Endothelial cell of umbilical vein (primary cell): ENCODE measurements around the gene APBB1. TPM values are rescaled to one million over a fixed set of nuclear protein-coding genes. Genes with fewer than 3 reads are reported as not detected.

Experiments used
- BruUV-seq: library from RNA; stranded (reverse); fragments of 400-500 nt; replicated peaks from 2 replicates; lab custom pipeline; 2021; lab: Mats Ljungman, UMichigan
- CTCF ChIA-PET: fragments of 300-600, 350-600 bp; sonication (Branson Sonifier 250); formaldehyde crosslinking; loops from one replicate; lab custom pipeline; 2021; ENCODE audit warnings: antibody characterized with exemption, inconsistent platforms; lab: Charles Lee
- POLR2A ChIA-PET: fragments of 300-600, 350-600 bp; sonication (Branson Sonifier 250); formaldehyde crosslinking; loops from one replicate; lab custom pipeline; 2021; ENCODE audit warnings: antibody characterized with exemption, inconsistent platforms; lab: Charles Lee
- DNase-seq: peaks from one replicate; pipeline ENCODE4 v3.0.0-alpha.2; 2011; ENCODE audit warnings: low read depth, low spot score
- FAIRE-seq: peaks from 2 replicates; lab custom pipeline; 2011; peaks lifted over from hg19 to GRCh38; lab: Jason Lieb, UNC
- H2AFZ ChIP-seq: 2 replicates; pipeline ENCODE4 v1.6.0; 2012; ENCODE audit warnings: low read depth, low read length, control low read depth, inconsistent platforms
- H3K27ac ChIP-seq: 2 replicates; pipeline ENCODE4 v1.5.1; 2011; ENCODE audit warnings: low read depth, mild to moderate bottlenecking, control low read depth, low read length, moderate library complexity; ENCODE audit not compliant: insufficient read depth
- H3K27me3 ChIP-seq, 2 experiments: 2 replicates each; pipeline versions ENCODE4 v1.6.0 to v1.6.1; 2011; ENCODE audit warnings: low read length in 2 of 2, mixed read lengths in 1 of 2; ENCODE audit not compliant: control insufficient read depth in 2 of 2, insufficient read depth in 2 of 2
- H3K36me3 ChIP-seq, 2 experiments: 2 replicates in 1 of 2; 3 replicates in 1 of 2; pipeline ENCODE4 v1.5.1; 2011; ENCODE audit warnings: low read length in 2 of 2, mild to moderate bottlenecking in 1 of 2, moderate library complexity in 1 of 2; ENCODE audit not compliant: control insufficient read depth in 2 of 2, insufficient read depth in 2 of 2; ENCODE audit errors: extremely low read depth in 1 of 2
- H3K4me1 ChIP-seq: 3 replicates; pipeline ENCODE4 v1.5.1; 2011; ENCODE audit warnings: mild to moderate bottlenecking, low read length; ENCODE audit not compliant: control insufficient read depth, insufficient read depth; ENCODE audit errors: extremely low read depth
- H3K4me2 ChIP-seq: 2 replicates; pipeline ENCODE4 v1.6.1; 2011; ENCODE audit warnings: low read length, control low read depth, mixed read lengths; ENCODE audit not compliant: insufficient read depth
- H3K4me3 ChIP-seq, 3 experiments: fragments of 200-600 bp in 1 of 3; sonication (generic), shearing (Covaris generic) in 1 of 3; replicated peaks in 1 of 3; 2 replicates each; pipeline ENCODE4 v1.5.1; 2011 to 2016; ENCODE audit warnings: control low read depth in 3 of 3, low read length in 3 of 3, mild to moderate bottlenecking in 2 of 3, inconsistent platforms in 1 of 3, low read depth in 1 of 3, moderate library complexity in 1 of 3; ENCODE audit not compliant: insufficient read depth in 1 of 3
- H3K79me2 ChIP-seq: 2 replicates; pipeline ENCODE4 v1.6.0; 2012; ENCODE audit warnings: low read length, inconsistent platforms; ENCODE audit not compliant: control insufficient read depth, insufficient read depth
- H3K9ac ChIP-seq: replicated peaks from 2 replicates; pipeline ENCODE3; 2011; ENCODE audit warnings: low read length, control low read depth; ENCODE audit not compliant: insufficient read depth; ENCODE audit errors: extremely low read depth
- H3K9me1 ChIP-seq: replicated peaks from 3 replicates; pipeline ENCODE4 v1.6.0; 2011; ENCODE audit warnings: mild to moderate bottlenecking, low read length; ENCODE audit not compliant: control insufficient read depth, insufficient read depth; ENCODE audit errors: extremely low read depth
- H3K9me3 ChIP-seq: replicated peaks from 2 replicates; pipeline ENCODE4 v1.5.1; 2012; ENCODE audit warnings: low read length, inconsistent platforms; ENCODE audit not compliant: control insufficient read depth, insufficient read depth
- H4K20me1 ChIP-seq: replicated peaks from 2 replicates; pipeline ENCODE3; 2011; ENCODE audit warnings: mild to moderate bottlenecking, low read length; ENCODE audit not compliant: control insufficient read depth, insufficient read depth; ENCODE audit errors: extremely low read depth
- EZH2 ChIP-seq: IDR thresholded peaks from 2 replicates; pipeline ENCODE4 v1.6.1; 2012; ENCODE audit warnings: borderline replicate concordance, low read depth, mild to moderate bottlenecking, moderate library complexity, low read length, inconsistent platforms; ENCODE audit not compliant: severe bottlenecking
- FOS ChIP-seq: IDR thresholded peaks from 2 replicates; pipeline ENCODE4 v1.6.1; 2011; ENCODE audit warnings: mild to moderate bottlenecking, low read length, moderate library complexity, borderline replicate concordance; ENCODE audit not compliant: insufficient read depth
- GATA2 ChIP-seq: IDR thresholded peaks from 2 replicates; pipeline ENCODE4 v1.7.0; 2011; ENCODE audit warnings: low read depth, mild to moderate bottlenecking, moderate library complexity, mixed read lengths, low read length; ENCODE audit not compliant: insufficient read length, insufficient read depth
- JUN ChIP-seq: IDR thresholded peaks from 2 replicates; pipeline ENCODE4 v1.6.1; 2011; ENCODE audit warnings: borderline replicate concordance, low read depth; ENCODE audit not compliant: insufficient read length, insufficient read depth
- MYC ChIP-seq: IDR thresholded peaks from one replicate; pipeline ENCODE4 v1.6.1; 2011; ENCODE audit warnings: mild to moderate bottlenecking, low read depth, low read length
- POLR2A ChIP-seq: IDR thresholded peaks from 2 replicates; pipeline ENCODE4 v1.6.1; 2012; ENCODE audit warnings: low read depth, mild to moderate bottlenecking, control low read depth, low read length
- POLR2AphosphoS5 ChIP-seq: IDR thresholded peaks from 2 replicates; pipeline ENCODE4 v1.6.1; 2012; ENCODE audit warnings: low read depth, mild to moderate bottlenecking, control low read depth, low read length, moderate library complexity; ENCODE audit not compliant: insufficient read depth
- dilution Hi-C: fragments of 300-500 bp; cut with MboI; formaldehyde crosslinking; loops from one replicate; pipeline ENCODE4 v1.15.0; 2019; ENCODE audit warnings: low sequenced_read_pairs; ENCODE audit not compliant: extremely low pct_ligation_motif_present
- intact Hi-C: fragments of 100-400 bp; cut with micrococcal nuclease; formaldehyde crosslinking; loops from one replicate; pipeline ENCODE4 v1.10.0; 2022
- polyA plus RNA-seq, 4 experiments: library from polyadenylated mRNA; depleted of rRNA in 3 of 4; stranded (reverse) in 3 of 4; unstranded in 1 of 4; fragments of >200 nt; gene quantifications; 2 replicates each; pipeline versions ENCODE4 v1.2.1 to v1.2.3, GENCODE V29; 2011 to 2012; ENCODE audit warnings: missing spikeins in 1 of 4
- total RNA-seq: library from RNA; stranded (reverse); gene quantifications from 2 replicates; pipeline ENCODE4 v1.2.3, GENCODE V29; 2021
- TF ChIP-seq, protein P1 (sequence below), 2 donors: IDR thresholded peaks; 1 replicate in 1 of 2; 2 replicates in 1 of 2; pipeline ENCODE4 v1.5.1; 2011; ENCODE audit warnings: low read length in 2 of 2, mild to moderate bottlenecking in 2 of 2, moderate library complexity in 2 of 2, control low read depth in 1 of 2, inconsistent platforms in 1 of 2, low read depth in 1 of 2; ENCODE audit not compliant: insufficient read depth in 1 of 2; ENCODE audit errors: extremely low read depth in 1 of 2
- TF ChIP-seq, protein P2 (sequence below): IDR thresholded peaks from 2 replicates; pipeline ENCODE4 v1.6.1; 2011; ENCODE audit not compliant: insufficient read depth, insufficient read length

The APBB1 gene
- total and polyA plus RNA-seq, 2 donors (not counting 3 experiments of a cell fraction or from before 2014, with no cell fraction given) = 48.0 to 63.5 TPM

DNA sequence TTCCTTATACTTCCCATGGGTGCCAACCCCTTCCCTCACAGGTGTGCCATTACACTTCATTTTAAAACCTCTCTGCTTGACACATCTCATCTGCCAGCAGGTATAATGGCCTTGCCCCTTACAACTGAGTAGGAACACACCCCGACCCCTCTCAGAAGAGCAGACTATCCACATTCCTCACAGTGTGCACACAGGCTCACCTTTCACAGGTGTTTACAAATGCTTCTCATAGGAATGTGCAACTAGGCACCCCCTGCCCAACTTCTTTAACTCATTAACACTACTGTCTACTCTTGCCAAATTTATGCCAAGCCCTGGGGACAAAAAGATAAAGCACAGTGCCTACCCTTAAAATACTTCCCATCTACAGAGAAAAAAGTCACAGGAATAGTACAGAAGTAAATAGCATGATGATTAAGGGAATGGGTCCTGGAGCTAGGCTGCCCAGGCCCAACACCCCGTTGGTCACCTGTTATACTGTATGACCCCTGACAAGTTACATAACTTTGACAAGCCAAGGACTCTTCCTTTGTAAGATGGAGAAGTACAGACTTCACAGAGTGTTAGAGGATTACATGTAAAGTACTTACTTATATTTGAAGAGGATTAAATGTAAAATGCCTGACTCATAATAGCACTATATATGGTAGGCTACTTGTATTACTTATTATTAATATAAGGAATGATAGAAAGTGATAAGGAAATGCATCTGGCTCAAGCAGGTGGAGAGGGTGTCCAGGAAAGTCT, 39.6 kb upstream of the APBB1 start:
- FAIRE-seq = no peak
- no peak overlapping the region for H3K4me3 ChIP-seq

DNA sequence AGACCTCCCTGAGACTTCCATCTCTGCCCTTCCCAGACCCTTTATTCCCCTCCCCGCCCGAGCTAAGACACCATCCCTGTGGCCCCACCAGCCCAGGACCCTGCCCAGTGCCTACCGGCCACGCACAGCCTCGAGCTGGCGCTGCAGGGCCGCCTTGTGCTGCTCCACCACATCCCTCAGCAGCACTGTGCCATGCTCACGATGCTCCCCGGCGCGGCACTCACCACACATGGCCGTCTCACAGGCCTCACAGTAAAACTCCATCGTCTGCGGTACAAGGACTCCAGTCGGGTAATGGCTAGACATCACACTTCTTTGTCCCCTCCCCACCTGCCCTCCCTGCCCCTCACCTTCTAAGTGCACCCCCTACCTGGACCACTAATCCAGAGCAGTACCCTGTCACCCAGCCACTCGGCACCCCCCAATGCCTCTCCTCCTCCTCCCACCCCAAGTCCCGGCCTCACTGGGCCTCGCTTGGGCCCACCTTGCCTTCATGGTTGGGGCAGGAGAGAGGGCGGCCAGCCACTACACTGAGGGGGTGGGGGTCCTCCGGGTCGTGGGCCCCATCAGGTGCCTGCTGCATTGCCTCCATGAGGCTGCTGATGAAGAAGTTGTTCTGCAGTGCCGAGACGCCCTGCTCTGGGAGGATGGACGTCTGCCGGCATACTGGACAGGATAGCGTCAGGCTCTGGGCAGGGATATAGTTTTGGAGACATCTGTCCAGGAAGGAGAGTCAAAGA, 38.9 kb upstream of the APBB1 start:
- H3K9me3 ChIP-seq = no peaks in the 10 kb centered on the region
- no peaks in the 10 kb centered on the region for H3K9me1 ChIP-seq
- H3K4me1 ChIP-seq = no peaks in the 10 kb centered on the region
- intact Hi-C loops (no loop called here), dilution Hi-C loops (no loop called here)
- no peak overlapping the region for H3K4me2 ChIP-seq
- DNase-seq = no peak
- no peak for FAIRE-seq
- H3K36me3 ChIP-seq = peaks cover 0 to 38% of the 10 kb centered on the region in 2 experiments
- CTCF ChIA-PET = interaction anchor here (0.7 to 0.9 kb wide), 2 partner anchors 10 to 14 kb away, joined by 3 read pairs; no protein-coding TSS in a partner anchor
- BruUV-seq = no TSS peak
- H4K20me1 ChIP-seq = no peaks in the 10 kb centered on the region
- POLR2A ChIA-PET = no interaction called here
- H3K79me2 ChIP-seq = no peaks in the 10 kb centered on the region
- no peak overlapping the region for H3K4me3 ChIP-seq
- no peak overlapping the region for H2AFZ ChIP-seq
- TF ChIP-seq MYC = no peak
- no peak for TF ChIP-seq GATA2
- no peak for TF ChIP-seq POLR2A
- TF ChIP-seq POLR2AphosphoS5 = no peak
- no peak for TF ChIP-seq EZH2
- TF ChIP-seq, protein P1, sequence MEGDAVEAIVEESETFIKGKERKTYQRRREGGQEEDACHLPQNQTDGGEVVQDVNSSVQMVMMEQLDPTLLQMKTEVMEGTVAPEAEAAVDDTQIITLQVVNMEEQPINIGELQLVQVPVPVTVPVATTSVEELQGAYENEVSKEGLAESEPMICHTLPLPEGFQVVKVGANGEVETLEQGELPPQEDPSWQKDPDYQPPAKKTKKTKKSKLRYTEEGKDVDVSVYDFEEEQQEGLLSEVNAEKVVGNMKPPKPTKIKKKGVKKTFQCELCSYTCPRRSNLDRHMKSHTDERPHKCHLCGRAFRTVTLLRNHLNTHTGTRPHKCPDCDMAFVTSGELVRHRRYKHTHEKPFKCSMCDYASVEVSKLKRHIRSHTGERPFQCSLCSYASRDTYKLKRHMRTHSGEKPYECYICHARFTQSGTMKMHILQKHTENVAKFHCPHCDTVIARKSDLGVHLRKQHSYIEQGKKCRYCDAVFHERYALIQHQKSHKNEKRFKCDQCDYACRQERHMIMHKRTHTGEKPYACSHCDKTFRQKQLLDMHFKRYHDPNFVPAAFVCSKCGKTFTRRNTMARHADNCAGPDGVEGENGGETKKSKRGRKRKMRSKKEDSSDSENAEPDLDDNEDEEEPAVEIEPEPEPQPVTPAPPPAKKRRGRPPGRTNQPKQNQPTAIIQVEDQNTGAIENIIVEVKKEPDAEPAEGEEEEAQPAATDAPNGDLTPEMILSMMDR (IDR thresholded peaks at IDR 0.05; ENCODE audit: extremely low read depth in 1 of 2, insufficient read depth in 1 of 2, low read depth in 1 of 2, low read length in 2 of 2) = no peak
- no peak for TF ChIP-seq FOS
- TF ChIP-seq, protein P2, sequence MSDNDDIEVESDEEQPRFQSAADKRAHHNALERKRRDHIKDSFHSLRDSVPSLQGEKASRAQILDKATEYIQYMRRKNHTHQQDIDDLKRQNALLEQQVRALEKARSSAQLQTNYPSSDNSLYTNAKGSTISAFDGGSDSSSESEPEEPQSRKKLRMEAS = no peak
- H3K27me3 ChIP-seq = no peaks in the 10 kb centered on the region
- no peak overlapping the region for H3K9ac ChIP-seq
- H3K27ac ChIP-seq = no peak overlapping the region

More for the DNA sequence above, 39.6 kb upstream of the APBB1 start:
- Histone ChIP-seq H3K9me3 (no peaks in the 10 kb centered on the region), H3K9ac (no peak overlapping the region), H3K79me2 (no peaks in the 10 kb centered on the region), H3K27me3 (no peaks in the 10 kb centered on the region), H2AFZ (no peak overlapping the region), H3K4me2 (no peak overlapping the region), H3K4me1 (no peaks in the 10 kb centered on the region), H3K36me3 (peaks cover 0 to 36% of the 10 kb centered on the region in 2 experiments), H4K20me1 (no peaks in the 10 kb centered on the region), H3K27ac (no peak overlapping the region), H3K9me1 (no peaks in the 10 kb centered on the region)
- dilution Hi-C loops = no loop called here
- ChIA-PET POLR2A (no interaction called here), CTCF (interaction anchor here (1.1 to 2.0 kb wide), 3 partner anchors 13 to 20 kb away, joined by 3 to 13 read pairs (median 6); no protein-coding TSS in a partner anchor)
- DNase-seq = no peak
- TF ChIP-seq GATA2 (no peak), JUN (no peak), EZH2 (no peak), POLR2A (no peak), POLR2AphosphoS5 (no peak)
- no TSS peak for BruUV-seq
- intact Hi-C loops = no loop called here
